ENCODE data around the gene PLXND1.
A peak's percentile ranks its signal among the peaks of the same experiment; 100 is the strongest.

The PLXND1 gene

DNA sequence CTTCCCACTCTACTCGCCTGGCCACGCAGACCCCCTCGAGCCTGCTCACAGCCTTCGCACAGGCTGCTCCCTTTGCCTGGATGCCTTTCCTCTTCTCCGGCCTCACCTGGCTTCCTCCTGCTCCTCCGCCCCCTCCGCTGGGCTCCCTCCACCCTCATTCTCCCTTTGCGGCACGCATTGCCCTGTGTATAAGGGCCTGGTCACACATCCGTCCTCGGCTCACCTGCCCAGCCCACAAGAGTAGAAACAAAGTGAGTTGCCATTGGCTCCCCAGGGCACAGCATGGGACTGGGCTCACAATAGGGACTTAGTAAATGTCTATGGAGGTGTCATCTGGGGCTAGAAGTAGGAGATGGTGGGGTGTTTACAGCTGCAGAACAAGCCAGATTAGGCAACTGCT lies 4.2 kb downstream of the PLXND1 start:
- DNase-seq (ENCODE audit: low read depth in 1 of 2, low spot score in 1 of 2), result no peak
- no peak for TF ChIP-seq POLR2AphosphoS5 (IDR thresholded peaks at IDR 0.05; ENCODE audit: low read depth)
- H3K27ac ChIP-seq (replicated peaks), result no peak overlapping the region
- H3K27me3 ChIP-seq (ENCODE audit: insufficient read depth, poor library complexity, severe bottlenecking), result peaks cover 2% of the 10 kb centered on the region
- H3K4me3 ChIP-seq (replicated peaks; ENCODE audit: insufficient read depth, low read length), result no peak overlapping the region

DNA sequence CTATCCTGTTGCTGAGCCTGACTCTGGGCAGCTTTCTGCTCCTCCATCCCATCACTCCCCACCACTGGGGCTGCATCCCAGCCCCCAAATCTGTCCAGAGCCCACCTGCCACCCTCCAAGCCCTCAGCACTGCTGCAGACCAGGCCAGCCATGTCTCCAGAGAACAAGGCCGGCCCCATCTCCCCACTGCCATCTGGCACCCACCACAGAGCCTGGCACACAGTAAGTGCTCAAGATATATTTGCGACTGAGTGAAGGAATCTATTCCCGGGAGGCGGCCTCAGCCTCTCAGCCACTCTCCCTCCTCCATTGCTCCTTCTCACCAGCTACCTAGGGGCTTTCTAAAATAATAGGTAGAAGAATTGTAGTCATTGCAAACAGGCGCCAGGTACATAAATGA lies 4.8 kb downstream of the PLXND1 start:
- Histone ChIP-seq H3K4me3 (replicated peaks; ENCODE audit: insufficient read depth, low read length) (no peak overlapping the region), H3K27me3 (ENCODE audit: insufficient read depth, poor library complexity, severe bottlenecking) (peaks cover 2% of the 10 kb centered on the region), H3K27ac (replicated peaks) (no peak overlapping the region)
- DNase-seq (ENCODE audit: low read depth in 1 of 2, low spot score in 1 of 2), result no peak
- TF ChIP-seq SPI1 (IDR thresholded peaks at IDR 0.05; ENCODE audit: borderline replicate concordance, low read depth), result no peak
- TF ChIP-seq GABPA (IDR thresholded peaks at IDR 0.05; ENCODE audit: low read depth), result no peak
- TF ChIP-seq POLR2AphosphoS5 (IDR thresholded peaks at IDR 0.05; ENCODE audit: low read depth), result no peak

DNA sequence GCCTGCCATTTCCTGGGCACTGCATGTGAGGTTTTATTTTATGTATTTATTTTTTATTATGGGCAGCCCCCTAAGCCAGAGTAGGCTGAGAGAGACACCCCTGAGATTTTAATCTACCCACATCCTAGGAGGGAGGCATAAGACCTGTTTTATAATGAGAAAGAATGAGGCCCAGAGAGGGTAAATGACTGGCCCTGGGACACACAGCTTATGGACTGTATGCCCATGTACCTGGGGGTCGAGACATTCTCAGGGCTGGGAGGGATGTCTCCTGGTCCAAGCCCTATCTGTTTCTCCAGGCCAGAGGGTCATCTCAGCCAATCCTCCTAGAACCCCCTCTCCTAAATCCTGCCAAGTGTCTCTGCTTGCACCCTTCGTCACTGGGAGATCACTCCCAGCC lies 6.1 kb downstream of the PLXND1 start:
- Histone ChIP-seq H3K4me3 (replicated peaks; ENCODE audit: insufficient read depth, low read length) (no peak overlapping the region), H3K27ac (replicated peaks) (no peak overlapping the region; the same call in 1 of the 2 replicates), H3K27me3 (ENCODE audit: insufficient read depth, poor library complexity, severe bottlenecking) (no peaks in the 10 kb centered on the region)
- no peak for DNase-seq (ENCODE audit: low read depth in 1 of 2, low spot score in 1 of 2)
- TF ChIP-seq, protein P1, sequence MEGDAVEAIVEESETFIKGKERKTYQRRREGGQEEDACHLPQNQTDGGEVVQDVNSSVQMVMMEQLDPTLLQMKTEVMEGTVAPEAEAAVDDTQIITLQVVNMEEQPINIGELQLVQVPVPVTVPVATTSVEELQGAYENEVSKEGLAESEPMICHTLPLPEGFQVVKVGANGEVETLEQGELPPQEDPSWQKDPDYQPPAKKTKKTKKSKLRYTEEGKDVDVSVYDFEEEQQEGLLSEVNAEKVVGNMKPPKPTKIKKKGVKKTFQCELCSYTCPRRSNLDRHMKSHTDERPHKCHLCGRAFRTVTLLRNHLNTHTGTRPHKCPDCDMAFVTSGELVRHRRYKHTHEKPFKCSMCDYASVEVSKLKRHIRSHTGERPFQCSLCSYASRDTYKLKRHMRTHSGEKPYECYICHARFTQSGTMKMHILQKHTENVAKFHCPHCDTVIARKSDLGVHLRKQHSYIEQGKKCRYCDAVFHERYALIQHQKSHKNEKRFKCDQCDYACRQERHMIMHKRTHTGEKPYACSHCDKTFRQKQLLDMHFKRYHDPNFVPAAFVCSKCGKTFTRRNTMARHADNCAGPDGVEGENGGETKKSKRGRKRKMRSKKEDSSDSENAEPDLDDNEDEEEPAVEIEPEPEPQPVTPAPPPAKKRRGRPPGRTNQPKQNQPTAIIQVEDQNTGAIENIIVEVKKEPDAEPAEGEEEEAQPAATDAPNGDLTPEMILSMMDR (IDR thresholded peaks at IDR 0.05; ENCODE audit: insufficient read depth, low read length), result no peak
- no peak for TF ChIP-seq GABPA (IDR thresholded peaks at IDR 0.05; ENCODE audit: low read depth)
- TF ChIP-seq SPI1 (IDR thresholded peaks at IDR 0.05; ENCODE audit: borderline replicate concordance, low read depth), result no peak
- TF ChIP-seq, protein P2, sequence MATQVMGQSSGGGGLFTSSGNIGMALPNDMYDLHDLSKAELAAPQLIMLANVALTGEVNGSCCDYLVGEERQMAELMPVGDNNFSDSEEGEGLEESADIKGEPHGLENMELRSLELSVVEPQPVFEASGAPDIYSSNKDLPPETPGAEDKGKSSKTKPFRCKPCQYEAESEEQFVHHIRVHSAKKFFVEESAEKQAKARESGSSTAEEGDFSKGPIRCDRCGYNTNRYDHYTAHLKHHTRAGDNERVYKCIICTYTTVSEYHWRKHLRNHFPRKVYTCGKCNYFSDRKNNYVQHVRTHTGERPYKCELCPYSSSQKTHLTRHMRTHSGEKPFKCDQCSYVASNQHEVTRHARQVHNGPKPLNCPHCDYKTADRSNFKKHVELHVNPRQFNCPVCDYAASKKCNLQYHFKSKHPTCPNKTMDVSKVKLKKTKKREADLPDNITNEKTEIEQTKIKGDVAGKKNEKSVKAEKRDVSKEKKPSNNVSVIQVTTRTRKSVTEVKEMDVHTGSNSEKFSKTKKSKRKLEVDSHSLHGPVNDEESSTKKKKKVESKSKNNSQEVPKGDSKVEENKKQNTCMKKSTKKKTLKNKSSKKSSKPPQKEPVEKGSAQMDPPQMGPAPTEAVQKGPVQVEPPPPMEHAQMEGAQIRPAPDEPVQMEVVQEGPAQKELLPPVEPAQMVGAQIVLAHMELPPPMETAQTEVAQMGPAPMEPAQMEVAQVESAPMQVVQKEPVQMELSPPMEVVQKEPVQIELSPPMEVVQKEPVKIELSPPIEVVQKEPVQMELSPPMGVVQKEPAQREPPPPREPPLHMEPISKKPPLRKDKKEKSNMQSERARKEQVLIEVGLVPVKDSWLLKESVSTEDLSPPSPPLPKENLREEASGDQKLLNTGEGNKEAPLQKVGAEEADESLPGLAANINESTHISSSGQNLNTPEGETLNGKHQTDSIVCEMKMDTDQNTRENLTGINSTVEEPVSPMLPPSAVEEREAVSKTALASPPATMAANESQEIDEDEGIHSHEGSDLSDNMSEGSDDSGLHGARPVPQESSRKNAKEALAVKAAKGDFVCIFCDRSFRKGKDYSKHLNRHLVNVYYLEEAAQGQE (IDR thresholded peaks at IDR 0.05; ENCODE audit: insufficient replicate concordance, low read depth), result no peak
- no peak for TF ChIP-seq POLR2AphosphoS5 (IDR thresholded peaks at IDR 0.05; ENCODE audit: low read depth)

DNA sequence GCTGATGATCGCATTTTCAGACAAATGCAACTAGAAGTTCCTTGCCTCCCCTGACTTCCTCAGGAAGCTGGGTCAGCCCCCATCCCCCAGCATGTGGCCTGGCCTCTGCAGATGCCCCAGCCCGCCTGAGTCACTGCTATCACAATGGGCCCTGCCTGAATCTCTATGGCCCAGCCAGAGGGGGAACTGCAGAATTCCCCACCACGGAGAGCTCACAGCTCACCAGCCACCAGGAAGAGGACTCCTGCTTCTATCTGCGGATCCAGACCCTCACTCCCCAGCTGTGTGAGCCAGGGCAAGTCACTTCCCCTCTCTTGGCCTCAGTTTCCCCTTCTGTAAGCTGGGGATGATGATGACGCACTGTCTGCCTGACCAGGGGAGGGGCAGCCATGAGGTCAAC lies 6.9 kb downstream of the PLXND1 start:
- Histone ChIP-seq H3K27ac (replicated peaks) (peak overlapping the region; percentile 47), H3K27me3 (ENCODE audit: insufficient read depth, poor library complexity, severe bottlenecking) (no peaks in the 10 kb centered on the region), H3K4me3 (replicated peaks; ENCODE audit: insufficient read depth, low read length) (no peak overlapping the region)
- TF ChIP-seq, protein P2 (IDR thresholded peaks at IDR 0.05; ENCODE audit: insufficient replicate concordance, low read depth), result peak; percentile 42
- TF ChIP-seq, protein P1 (IDR thresholded peaks at IDR 0.05; ENCODE audit: insufficient read depth, low read length), result no peak
- TF ChIP-seq SPI1 (IDR thresholded peaks at IDR 0.05; ENCODE audit: borderline replicate concordance, low read depth), result peak; percentile 79
- TF ChIP-seq POLR2AphosphoS5 (IDR thresholded peaks at IDR 0.05; ENCODE audit: low read depth), result peak; percentile 47; the same call in 1 of the 2 replicates
- no peak for TF ChIP-seq GABPA (IDR thresholded peaks at IDR 0.05; ENCODE audit: low read depth)
- DNase-seq (ENCODE audit: low read depth in 1 of 2, low spot score in 1 of 2), result peak; percentile 80 to 91

DNA sequence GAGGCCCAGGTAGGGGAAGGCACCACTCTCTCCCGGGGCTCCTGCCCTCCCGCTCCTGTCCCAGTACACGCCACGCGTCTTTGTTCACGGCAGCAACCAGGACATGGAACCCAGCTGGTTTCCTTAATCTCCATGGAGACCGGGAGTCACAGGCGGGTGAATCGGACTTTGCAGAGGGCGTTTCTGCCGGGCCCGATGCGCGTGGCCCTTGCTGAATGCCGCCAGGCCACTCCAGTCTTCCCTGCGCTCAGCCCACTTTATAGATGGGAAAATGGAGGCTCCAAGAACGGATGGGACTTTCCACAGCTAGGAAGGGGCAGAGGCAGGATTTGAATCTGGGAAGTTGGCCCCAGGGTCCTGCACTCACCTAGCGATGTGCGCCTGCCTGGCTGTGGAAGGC lies 7.4 kb downstream of the PLXND1 start:
- no peak overlapping the region for H3K4me3 ChIP-seq (replicated peaks; ENCODE audit: insufficient read depth, low read length)
- TF ChIP-seq, protein P2 (IDR thresholded peaks at IDR 0.05; ENCODE audit: insufficient replicate concordance, low read depth), result no peak
- TF ChIP-seq POLR2AphosphoS5 (IDR thresholded peaks at IDR 0.05; ENCODE audit: low read depth) (no peak), GABPA (IDR thresholded peaks at IDR 0.05; ENCODE audit: low read depth) (no peak), SPI1 (IDR thresholded peaks at IDR 0.05; ENCODE audit: borderline replicate concordance, low read depth) (no peak)
- TF ChIP-seq, protein P1 (IDR thresholded peaks at IDR 0.05; ENCODE audit: insufficient read depth, low read length), result no peak
- no peak for DNase-seq (ENCODE audit: low read depth in 1 of 2, low spot score in 1 of 2)
- H3K27me3 ChIP-seq (ENCODE audit: insufficient read depth, poor library complexity, severe bottlenecking), result no peaks in the 10 kb centered on the region
- peak overlapping the region; percentile 47 for H3K27ac ChIP-seq (replicated peaks)
